B cell (primary cell): ENCODE measurements around the gene RCE1. TPM values are rescaled to one million over a fixed set of nuclear protein-coding genes. Genes with fewer than 3 reads are reported as not detected.

Source experiments
- ATAC-seq: fragments of 200-7000 bp; cut with Tn5 transposase; one replicate; pipeline ENCODE4 v1.10.0; 2021; ENCODE audit warnings: low read depth, mild to moderate bottlenecking, moderate number of reproducible peaks, moderate library complexity
- CTCF ChIA-PET: fragments of 350-600 bp; sonication (Branson Sonifier 250); formaldehyde crosslinking; loops from one replicate; lab custom pipeline; 2021; ENCODE audit warnings: antibody characterized with exemption, inconsistent platforms; lab: Charles Lee
- POLR2A ChIA-PET: fragments of 350-600 bp; sonication (Branson Sonifier 250); formaldehyde crosslinking; loops from one replicate; lab custom pipeline; 2021; ENCODE audit warnings: antibody characterized with exemption; lab: Charles Lee
- DNase-seq: peaks from one replicate; pipeline ENCODE4 v3.0.0; 2013
- H2AFZ ChIP-seq: 2 replicates; pipeline ENCODE4 v1.6.1; 2012; ENCODE audit warnings: mild to moderate bottlenecking, low read depth, low read length; ENCODE audit not compliant: insufficient read depth, poor library complexity, severe bottlenecking
- H3K27ac ChIP-seq, 2 donors: 1 replicate in 1 of 2; 2 replicates in 1 of 2; pipeline ENCODE4 v1.5.1; 2012 to 2013; ENCODE audit warnings: low read length in 2 of 2, mild to moderate bottlenecking in 2 of 2, moderate library complexity in 1 of 2
- H3K27me3 ChIP-seq, 4 experiments: fragments of 200-600 bp in 1 of 4; sonication (generic) in 1 of 4; replicated peaks in 1 of 4; 1 replicate in 2 of 4; 2 replicates in 2 of 4; pipeline versions ENCODE4 v1.6.1 to v1.7.0; 2013 to 2016; ENCODE audit warnings: low read length in 3 of 4, mild to moderate bottlenecking in 2 of 4, mixed read lengths in 1 of 4, moderate library complexity in 1 of 4; ENCODE audit not compliant: insufficient read depth in 4 of 4, control insufficient read depth in 3 of 4; ENCODE audit errors: control extremely low read depth in 1 of 4
- H3K36me3 ChIP-seq, 2 experiments: replicated peaks in 1 of 2; 1 replicate in 1 of 2; 2 replicates in 1 of 2; pipeline versions ENCODE4 v1.6.1 to v1.7.1; 2013; ENCODE audit warnings: low read length in 1 of 2; ENCODE audit not compliant: insufficient read depth in 2 of 2, control insufficient read depth in 1 of 2; ENCODE audit errors: control extremely low read depth in 1 of 2, extremely low read depth in 1 of 2
- H3K4me1 ChIP-seq, 2 donors: fragments of 200-600 bp in 1 of 2; sonication (generic) in 1 of 2; 1 replicate in 1 of 2; 2 replicates in 1 of 2; pipeline versions ENCODE4 v1.5.1 to v1.6.1; 2013 to 2017; ENCODE audit warnings: low read length in 2 of 2; ENCODE audit not compliant: control insufficient read depth in 2 of 2, insufficient read depth in 2 of 2
- H3K4me2 ChIP-seq: replicated peaks from 2 replicates; pipeline ENCODE3; 2012; ENCODE audit warnings: mild to moderate bottlenecking, low read depth, low read length; ENCODE audit not compliant: poor library complexity, severe bottlenecking
- H3K4me3 ChIP-seq, 5 experiments: fragments of 200-600 bp in 1 of 5; sonication (generic) in 1 of 5; 1 replicate in 3 of 5; 2 replicates in 2 of 5; pipeline versions ENCODE4 v1.5.1 to v1.7.0; 2011 to 2016; ENCODE audit warnings: low read length in 4 of 5, mild to moderate bottlenecking in 4 of 5, low read depth in 2 of 5, control low read depth in 1 of 5, moderate library complexity in 1 of 5; ENCODE audit not compliant: insufficient read depth in 1 of 5; ENCODE audit errors: control extremely low read depth in 1 of 5, extremely low read depth in 1 of 5
- H3K79me2 ChIP-seq: fragments of 200-600 bp; sonication (generic); one replicate; pipeline ENCODE4 v1.6.0; 2016; ENCODE audit warnings: low read length; ENCODE audit not compliant: control insufficient read depth, insufficient read depth
- H3K9ac ChIP-seq: fragments of 200-600 bp; sonication (generic); 2 replicates; pipeline ENCODE4 v1.6.1; 2017; ENCODE audit warnings: mild to moderate bottlenecking, low read length, moderate library complexity
- H3K9me3 ChIP-seq, 3 donors: one replicate each; pipeline versions ENCODE4 v1.6.1 to v1.7.1; 2013; ENCODE audit warnings: low read length in 2 of 3; ENCODE audit not compliant: control insufficient read depth in 2 of 3, insufficient read depth in 1 of 3; ENCODE audit errors: control extremely low read depth in 1 of 3
- H4K20me1 ChIP-seq: 2 replicates; pipeline ENCODE4 v1.6.0; 2012; ENCODE audit warnings: mild to moderate bottlenecking, low read length; ENCODE audit not compliant: insufficient read depth, control insufficient read depth, poor library complexity, severe bottlenecking
- H3K27ac Mint-ChIP-seq: one replicate; pipeline ENCODE4 v1.8.0; 2021; ENCODE audit warnings: mixed read lengths
- H3K27me3 Mint-ChIP-seq: one replicate; pipeline ENCODE4 v1.8.0; 2021; ENCODE audit warnings: mixed read lengths
- H3K4me1 Mint-ChIP-seq: one replicate; pipeline ENCODE4 v1.8.0; 2021; ENCODE audit warnings: mixed read lengths
- H3K4me3 Mint-ChIP-seq: one replicate; pipeline ENCODE4 v1.8.0; 2021; ENCODE audit warnings: mixed read lengths
- H3K9me3 Mint-ChIP-seq: one replicate; pipeline ENCODE4 v1.8.0; 2022; ENCODE audit warnings: mixed read lengths; ENCODE audit not compliant: insufficient read depth
- CTCF ChIP-seq: fragments of 200-600 bp; IDR thresholded peaks from one replicate; pipeline ENCODE4 v1.8.0; 2022; ENCODE audit warnings: antibody characterized with exemption, mild to moderate bottlenecking
- EZH2 ChIP-seq: IDR thresholded peaks from 2 replicates; pipeline ENCODE4 v1.6.1; 2012; ENCODE audit warnings: borderline replicate concordance, low read depth, mild to moderate bottlenecking, moderate library complexity, low read length; ENCODE audit not compliant: insufficient read depth, poor library complexity, severe bottlenecking
- WGBS: methylation state at CpG from one replicate; pipeline ENCODE4 v1.1.5; 2013; ENCODE audit warnings: missing lambda C conversion rate; ENCODE audit not compliant: insufficient coverage; 5-methylcytosine and 5-hydroxymethylcytosine counted together
- intact Hi-C: fragments of 100-400 bp; cut with micrococcal nuclease; formaldehyde crosslinking; loops from one replicate; pipeline ENCODE4 v1.10.0; 2022
- polyA plus RNA-seq: library from polyadenylated mRNA; depleted of rRNA; stranded (reverse); fragments of >200 nt; gene quantifications from 2 replicates; pipeline ENCODE4 v1.2.3, GENCODE V29; 2012
- total RNA-seq, 2 donors: library from RNA; stranded (reverse); fragments of 120-200 nt in 1 of 2; gene quantifications; 1 replicate in 1 of 2; 2 replicates in 1 of 2; pipeline versions ENCODE4 v1.2.3 to v1.2.4, GENCODE V29; 2013 to 2022

Gene RCE1
- total and polyA plus RNA-seq, 2 donors (not counting 1 experiment from before 2014, with no cell fraction given): 31.6 to 59.7 TPM

GRCh38 chr11:66820381-66820780 lies 22.9 kb upstream of the RCE1 start:
- Histone ChIP-seq H3K4me3 (no peak overlapping the region), H3K36me3 (peaks cover 0 to 21% of the 10 kb centered on the region in 2 experiments), H3K27ac (no peak overlapping the region), H3K79me2 (peaks cover under 1% of the 10 kb centered on the region), H3K4me2 (no peak overlapping the region), H4K20me1 (no peaks in the 10 kb centered on the region), H3K4me1 (no peaks in the 10 kb centered on the region), H2AFZ (no peak overlapping the region), H3K9me3 (no peaks in the 10 kb centered on the region), H3K9ac (no peak overlapping the region), H3K27me3 (no peaks in the 10 kb centered on the region)
- no peak overlapping the region for H3K27ac Mint-ChIP-seq
- intact Hi-C loops: no loop called here
- no peaks in the 10 kb centered on the region for H3K27me3 Mint-ChIP-seq
- H3K9me3 Mint-ChIP-seq: no peaks in the 10 kb centered on the region
- ATAC-seq (no peak), DNase-seq (no peak)
- no peak overlapping the region for H3K4me3 Mint-ChIP-seq
- H3K4me1 Mint-ChIP-seq: no peaks in the 10 kb centered on the region
- ChIA-PET POLR2A (no interaction called here), CTCF (interaction anchor here (1.4 to 1.6 kb wide), 2 partner anchors 14 to 24 kb away, joined by 5 to 6 read pairs; no protein-coding TSS in a partner anchor)
- WGBS: 100% methylated on average over 1 of the region's 3 CpGs
- TF ChIP-seq EZH2 (no peak), CTCF (no peak)

- H3K4me3 Mint-ChIP-seq: no peak overlapping the region
- H3K36me3 ChIP-seq: peaks cover 0 to 21% of the 10 kb centered on the region in 2 experiments
- WGBS: 83% methylated on average over 1 of the region's 3 CpGs
These were observed 22.3 kb upstream of the RCE1 start for GRCh38 chr11:66820901-66821300.

More at GRCh38 chr11:66820901-66821300, 22.3 kb upstream of the RCE1 start:
- H3K27me3 Mint-ChIP-seq: no peaks in the 10 kb centered on the region
- no peak overlapping the region for H3K4me2 ChIP-seq
- intact Hi-C loops: no loop called here
- ChIA-PET POLR2A (interaction anchor here (0.6 kb wide), 1 partner anchor 227 kb away, joined by 3 read pairs; no protein-coding TSS in a partner anchor), CTCF (interaction anchor here (1.6 kb wide), 1 partner anchor 13 kb away, joined by 6 read pairs; no protein-coding TSS in a partner anchor)
- no peaks in the 10 kb centered on the region for H3K9me3 ChIP-seq
- TF ChIP-seq CTCF (no peak), EZH2 (no peak)
- H3K4me1 ChIP-seq: no peaks in the 10 kb centered on the region
- H3K79me2 ChIP-seq: peaks cover 3% of the 10 kb centered on the region
- no peaks in the 10 kb centered on the region for H3K9me3 Mint-ChIP-seq
- H3K4me1 Mint-ChIP-seq: no peaks in the 10 kb centered on the region
- no peak overlapping the region for H3K4me3 ChIP-seq
- DNase-seq (no peak), ATAC-seq (no peak)
- H3K27ac ChIP-seq: no peak overlapping the region
- no peak overlapping the region for H3K9ac ChIP-seq
- H4K20me1 ChIP-seq: no peaks in the 10 kb centered on the region
- no peaks in the 10 kb centered on the region for H3K27me3 ChIP-seq
- H3K27ac Mint-ChIP-seq: no peak overlapping the region
- no peak overlapping the region for H2AFZ ChIP-seq
